DOHH2 (cell line): ENCODE data around the gene C6orf47.

Source experiments
- EZH2phosphoT487 ChIP-seq: fragments of 200-600 bp; sonication (generic); IDR thresholded peaks from 2 replicates; pipeline ENCODE4 v1.6.1; 2017; ENCODE audit warnings: borderline replicate concordance, mild to moderate bottlenecking, antibody characterized with exemption, low read length, moderate library complexity, mixed read lengths
- TF ChIP-seq, protein P1 (sequence below): fragments of 200-600 bp; sonication (generic); IDR thresholded peaks from one replicate; pipeline ENCODE4 v1.5.1; 2014; ENCODE audit warnings: antibody characterized with exemption, mild to moderate bottlenecking, low read depth, low read length; ENCODE audit not compliant: poor library complexity, severe bottlenecking

DNA sequence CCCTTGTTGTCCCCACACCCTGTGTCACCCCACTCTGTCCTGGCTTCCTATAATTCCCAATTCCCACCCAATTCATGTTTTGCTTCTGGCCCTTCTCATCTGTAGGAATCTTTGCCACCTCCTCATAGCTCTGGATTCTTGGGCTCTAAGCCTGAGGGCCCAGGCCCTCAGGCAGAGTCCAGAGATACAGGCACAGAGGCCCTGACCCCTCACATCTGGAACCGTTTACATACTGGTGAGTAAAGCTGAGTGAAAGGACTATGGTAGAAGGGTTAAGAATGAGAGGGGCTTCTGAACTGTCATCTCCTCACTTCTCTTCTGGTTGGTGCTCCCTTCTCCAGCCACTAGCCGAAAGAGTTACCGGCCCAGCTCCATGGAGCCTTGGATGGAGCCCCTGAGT, 26.4 kb downstream of the C6orf47 start:
- no peak for TF ChIP-seq EZH2phosphoT487
- TF ChIP-seq, protein P1, sequence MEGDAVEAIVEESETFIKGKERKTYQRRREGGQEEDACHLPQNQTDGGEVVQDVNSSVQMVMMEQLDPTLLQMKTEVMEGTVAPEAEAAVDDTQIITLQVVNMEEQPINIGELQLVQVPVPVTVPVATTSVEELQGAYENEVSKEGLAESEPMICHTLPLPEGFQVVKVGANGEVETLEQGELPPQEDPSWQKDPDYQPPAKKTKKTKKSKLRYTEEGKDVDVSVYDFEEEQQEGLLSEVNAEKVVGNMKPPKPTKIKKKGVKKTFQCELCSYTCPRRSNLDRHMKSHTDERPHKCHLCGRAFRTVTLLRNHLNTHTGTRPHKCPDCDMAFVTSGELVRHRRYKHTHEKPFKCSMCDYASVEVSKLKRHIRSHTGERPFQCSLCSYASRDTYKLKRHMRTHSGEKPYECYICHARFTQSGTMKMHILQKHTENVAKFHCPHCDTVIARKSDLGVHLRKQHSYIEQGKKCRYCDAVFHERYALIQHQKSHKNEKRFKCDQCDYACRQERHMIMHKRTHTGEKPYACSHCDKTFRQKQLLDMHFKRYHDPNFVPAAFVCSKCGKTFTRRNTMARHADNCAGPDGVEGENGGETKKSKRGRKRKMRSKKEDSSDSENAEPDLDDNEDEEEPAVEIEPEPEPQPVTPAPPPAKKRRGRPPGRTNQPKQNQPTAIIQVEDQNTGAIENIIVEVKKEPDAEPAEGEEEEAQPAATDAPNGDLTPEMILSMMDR: no peak
